Choroid plexus epithelial cell (primary cell): ENCODE data around the gene CCDC136.
A peak's percentile ranks its signal among the peaks of the same experiment; 100 is the strongest.

Experiments used
- DNase-seq: peaks from one replicate; pipeline ENCODE4 v3.0.0-alpha.2; 2010; ENCODE audit warnings: low read depth
- H3K4me3 ChIP-seq: 2 replicates; pipeline ENCODE4 v1.5.1; 2011; ENCODE audit warnings: low read depth, mild to moderate bottlenecking, control low read depth, low read length, moderate library complexity
- TF ChIP-seq, protein P1 (sequence below): conservative IDR thresholded peaks from 2 replicates; pipeline ENCODE4 v1.5.1; 2011; ENCODE audit warnings: low read depth, mild to moderate bottlenecking, control low read depth, inconsistent platforms, low read length, moderate library complexity

The CCDC136 gene

DNA sequence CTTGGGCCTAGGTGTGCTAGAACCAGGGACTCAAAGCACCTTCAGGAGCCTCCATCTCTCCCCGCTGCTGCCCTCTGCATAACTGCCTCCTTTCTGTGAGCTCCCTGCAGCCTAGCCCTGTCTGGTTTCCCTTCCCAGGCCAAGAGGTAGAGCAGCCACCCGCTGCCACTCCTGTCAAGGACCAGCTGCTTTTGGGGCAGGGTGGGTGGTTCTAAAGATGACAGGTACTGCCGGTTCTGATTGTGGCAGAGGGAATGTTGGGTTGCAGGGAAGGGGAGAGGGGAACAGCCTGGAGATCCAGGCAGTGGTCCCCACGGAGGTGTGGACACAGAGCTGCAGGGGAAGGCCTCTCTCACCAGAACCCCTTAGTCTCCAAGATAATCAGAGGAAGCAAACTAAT lies 34.7 kb downstream of the CCDC136 start:
- no peak overlapping the region for H3K4me3 ChIP-seq
- DNase-seq = no peak
- TF ChIP-seq, protein P1, sequence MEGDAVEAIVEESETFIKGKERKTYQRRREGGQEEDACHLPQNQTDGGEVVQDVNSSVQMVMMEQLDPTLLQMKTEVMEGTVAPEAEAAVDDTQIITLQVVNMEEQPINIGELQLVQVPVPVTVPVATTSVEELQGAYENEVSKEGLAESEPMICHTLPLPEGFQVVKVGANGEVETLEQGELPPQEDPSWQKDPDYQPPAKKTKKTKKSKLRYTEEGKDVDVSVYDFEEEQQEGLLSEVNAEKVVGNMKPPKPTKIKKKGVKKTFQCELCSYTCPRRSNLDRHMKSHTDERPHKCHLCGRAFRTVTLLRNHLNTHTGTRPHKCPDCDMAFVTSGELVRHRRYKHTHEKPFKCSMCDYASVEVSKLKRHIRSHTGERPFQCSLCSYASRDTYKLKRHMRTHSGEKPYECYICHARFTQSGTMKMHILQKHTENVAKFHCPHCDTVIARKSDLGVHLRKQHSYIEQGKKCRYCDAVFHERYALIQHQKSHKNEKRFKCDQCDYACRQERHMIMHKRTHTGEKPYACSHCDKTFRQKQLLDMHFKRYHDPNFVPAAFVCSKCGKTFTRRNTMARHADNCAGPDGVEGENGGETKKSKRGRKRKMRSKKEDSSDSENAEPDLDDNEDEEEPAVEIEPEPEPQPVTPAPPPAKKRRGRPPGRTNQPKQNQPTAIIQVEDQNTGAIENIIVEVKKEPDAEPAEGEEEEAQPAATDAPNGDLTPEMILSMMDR = no peak

DNA sequence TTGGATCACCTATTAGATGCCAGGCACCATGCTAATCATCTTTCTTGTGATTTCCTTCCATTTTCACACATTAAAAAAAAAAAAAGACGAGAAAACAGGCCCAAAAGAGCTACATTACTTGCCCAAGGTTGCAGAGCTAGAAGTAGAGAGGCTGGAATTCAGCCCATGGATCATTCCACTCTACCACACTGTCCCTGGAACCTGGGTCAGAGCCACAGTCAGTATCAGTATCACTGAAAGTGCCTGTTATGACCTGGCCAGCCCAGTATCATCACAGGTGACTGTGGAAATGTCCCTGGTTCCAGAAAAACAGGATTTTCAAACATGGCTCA lies 35.1 kb downstream of the CCDC136 start:
- H3K4me3 ChIP-seq = no peak overlapping the region
- TF ChIP-seq, protein P1 = no peak
- no peak for DNase-seq

DNA sequence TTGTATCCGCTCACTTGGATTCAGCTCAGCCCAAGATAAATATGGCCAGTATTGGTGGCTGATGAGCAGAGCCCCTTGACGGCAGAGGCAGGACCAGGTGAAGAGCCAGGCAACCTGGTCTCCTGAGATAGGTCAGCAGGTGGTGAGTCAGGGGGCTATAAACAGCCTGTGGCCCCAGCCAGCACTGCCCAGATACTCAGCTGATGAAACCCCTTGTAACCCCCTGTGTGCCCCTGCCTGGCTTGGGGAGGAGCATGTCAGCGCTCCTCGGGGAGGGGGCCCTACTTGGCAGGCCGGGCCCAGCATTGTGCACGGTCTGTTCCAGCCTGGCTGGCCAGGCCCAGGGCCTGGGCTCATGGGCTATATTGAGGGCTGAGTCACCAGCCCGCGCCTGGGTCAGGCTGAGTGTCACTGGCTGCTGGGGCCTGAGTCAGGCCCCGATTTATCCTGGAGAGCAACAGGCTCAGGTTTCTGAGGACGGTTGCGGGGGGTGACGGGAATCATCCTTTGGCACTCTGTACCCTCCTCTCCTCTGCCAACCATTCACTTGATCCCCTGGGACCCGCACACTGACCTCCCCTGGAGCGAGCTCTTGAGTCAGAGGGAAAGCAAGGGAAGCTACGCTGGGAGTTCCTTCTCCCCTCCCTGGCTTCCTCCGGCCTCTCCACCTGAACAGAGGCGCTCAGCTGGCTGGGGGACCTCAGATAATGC lies 35.6 kb downstream of the CCDC136 start:
- no peak overlapping the region for H3K4me3 ChIP-seq
- TF ChIP-seq, protein P1 = no peak
- peak; percentile 64 for DNase-seq

DNA sequence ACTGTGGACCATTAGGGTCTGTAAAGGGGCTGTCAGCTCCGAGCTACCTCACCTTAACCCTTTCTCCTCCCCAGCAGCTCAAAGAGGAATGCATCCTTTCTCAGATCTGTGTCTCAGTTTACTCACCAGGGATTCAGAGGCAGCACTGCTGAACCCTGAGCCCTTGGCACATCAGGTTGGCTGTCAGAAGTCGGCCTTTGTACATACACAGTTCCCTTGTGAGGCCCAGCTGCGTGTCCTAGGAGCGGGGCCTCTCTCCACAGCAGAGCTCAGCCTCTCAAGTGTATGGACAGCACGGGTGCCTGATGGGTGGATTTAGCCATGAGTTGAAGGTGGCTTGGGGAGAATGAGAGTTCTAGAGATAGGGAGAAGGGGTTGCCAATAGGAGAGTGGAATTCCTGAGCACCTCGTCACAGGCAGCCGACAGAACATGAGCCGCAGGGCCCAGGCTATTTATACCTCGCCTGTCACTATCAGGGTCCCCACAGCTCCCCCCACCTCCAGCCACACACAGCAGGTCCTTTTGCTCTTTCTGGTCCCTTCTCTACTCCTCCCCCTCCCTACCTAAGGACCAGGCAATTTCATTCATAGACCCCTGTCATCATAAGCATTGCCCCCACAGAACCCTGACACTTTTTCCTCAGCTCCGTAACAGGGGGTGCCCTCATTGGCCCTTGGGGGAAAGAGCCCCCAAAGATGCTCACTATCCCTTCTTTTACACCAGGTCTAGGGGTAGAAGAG lies 36.4 kb downstream of the CCDC136 start:
- TF ChIP-seq, protein P1 = no peak
- DNase-seq = peak; percentile 74
- no peak overlapping the region for H3K4me3 ChIP-seq

DNA sequence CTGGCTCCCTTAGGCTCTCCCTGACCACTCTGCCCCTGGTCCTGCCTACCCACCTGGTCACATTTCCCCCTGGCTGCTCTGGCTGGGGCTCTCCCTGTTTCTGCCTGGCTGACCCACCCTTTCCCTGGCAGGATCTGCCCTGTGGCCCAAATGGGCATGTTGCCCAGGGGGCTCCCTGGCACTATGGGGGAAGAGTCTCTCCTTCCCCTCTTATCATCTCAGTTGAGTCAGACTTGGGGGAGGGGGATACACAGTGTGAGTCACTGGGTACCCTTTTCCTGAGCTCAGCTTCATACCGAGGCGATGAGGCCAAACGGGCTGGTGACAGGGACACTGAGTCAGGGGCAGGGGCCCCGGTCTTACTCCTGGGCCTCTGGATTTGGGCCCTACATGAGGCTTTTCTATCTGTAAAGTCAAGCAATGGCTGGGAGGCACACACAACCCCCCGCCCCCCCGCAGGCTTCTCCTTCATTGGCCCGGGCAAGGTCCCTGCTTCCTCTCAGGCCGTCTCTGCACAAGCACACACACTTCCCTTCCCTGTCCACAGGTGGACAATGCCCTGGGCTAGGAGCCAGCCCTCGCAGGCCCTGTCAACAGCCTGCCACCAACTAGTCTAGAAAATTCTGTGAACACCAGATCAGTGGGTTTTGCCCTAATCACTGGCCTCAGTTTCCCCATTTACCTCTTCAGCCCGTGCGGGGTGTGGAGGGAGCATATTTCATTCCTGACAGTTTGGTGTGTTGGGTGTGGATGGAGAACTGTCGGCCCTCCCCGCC lies 37.8 kb downstream of the CCDC136 start:
- TF ChIP-seq, protein P1 = no peak
- peak; percentile 24 for DNase-seq
- peak overlapping the region; percentile 32 for H3K4me3 ChIP-seq

DNA sequence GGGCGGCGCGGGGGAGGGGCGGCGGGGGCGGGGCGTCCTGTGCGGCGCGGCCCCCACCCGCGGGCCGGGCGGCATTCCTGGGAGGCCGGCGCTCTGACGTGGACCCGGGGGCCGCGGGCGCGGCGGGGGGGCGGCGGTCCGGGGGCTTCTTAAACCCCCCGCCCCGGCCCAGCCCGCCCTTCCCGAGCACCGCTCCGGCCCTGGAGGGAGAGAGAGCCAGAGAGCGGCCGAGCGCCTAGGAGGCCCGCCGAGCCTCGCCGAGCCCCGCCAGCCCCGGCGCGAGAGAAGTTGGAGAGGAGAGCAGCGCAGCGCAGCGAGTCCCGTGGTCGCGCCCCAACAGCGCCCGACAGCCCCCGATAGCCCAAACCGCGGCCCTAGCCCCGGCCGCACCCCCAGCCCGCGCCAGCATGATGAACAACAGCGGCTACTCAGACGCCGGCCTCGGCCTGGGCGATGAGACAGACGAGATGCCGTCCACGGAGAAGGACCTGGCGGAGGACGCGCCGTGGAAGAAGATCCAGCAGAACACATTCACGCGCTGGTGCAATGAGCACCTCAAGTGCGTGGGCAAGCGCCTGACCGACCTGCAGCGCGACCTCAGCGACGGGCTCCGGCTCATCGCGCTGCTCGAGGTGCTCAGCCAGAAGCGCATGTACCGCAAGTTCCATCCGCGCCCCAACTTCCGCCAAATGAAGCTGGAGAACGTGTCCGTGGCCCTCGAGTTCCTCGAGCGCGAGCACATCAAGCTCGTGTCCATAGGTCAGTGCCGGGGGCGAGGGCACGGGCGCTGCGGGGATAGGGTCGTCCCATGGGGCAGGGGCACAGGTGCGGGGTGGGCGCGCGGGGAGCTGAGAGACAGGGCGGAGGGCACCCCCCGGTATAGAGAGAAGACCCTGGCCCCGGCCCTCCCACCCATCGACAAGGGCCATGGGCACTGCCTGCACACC lies 38.7 kb downstream of the CCDC136 start, which contains the start of gene FLNC:
FLNC (plus strand) TSS at position 176 of the 947 bp plus-strand sequence; CDS start at position 408, 232 bp downstream.
- peak; percentile 71 for DNase-seq
- H3K4me3 ChIP-seq = peak within 1 kb of the TSS; percentile 69
- TF ChIP-seq, protein P1 = no peak
